ENCODE results near the gene PDE8B.

Gene PDE8B

DNA sequence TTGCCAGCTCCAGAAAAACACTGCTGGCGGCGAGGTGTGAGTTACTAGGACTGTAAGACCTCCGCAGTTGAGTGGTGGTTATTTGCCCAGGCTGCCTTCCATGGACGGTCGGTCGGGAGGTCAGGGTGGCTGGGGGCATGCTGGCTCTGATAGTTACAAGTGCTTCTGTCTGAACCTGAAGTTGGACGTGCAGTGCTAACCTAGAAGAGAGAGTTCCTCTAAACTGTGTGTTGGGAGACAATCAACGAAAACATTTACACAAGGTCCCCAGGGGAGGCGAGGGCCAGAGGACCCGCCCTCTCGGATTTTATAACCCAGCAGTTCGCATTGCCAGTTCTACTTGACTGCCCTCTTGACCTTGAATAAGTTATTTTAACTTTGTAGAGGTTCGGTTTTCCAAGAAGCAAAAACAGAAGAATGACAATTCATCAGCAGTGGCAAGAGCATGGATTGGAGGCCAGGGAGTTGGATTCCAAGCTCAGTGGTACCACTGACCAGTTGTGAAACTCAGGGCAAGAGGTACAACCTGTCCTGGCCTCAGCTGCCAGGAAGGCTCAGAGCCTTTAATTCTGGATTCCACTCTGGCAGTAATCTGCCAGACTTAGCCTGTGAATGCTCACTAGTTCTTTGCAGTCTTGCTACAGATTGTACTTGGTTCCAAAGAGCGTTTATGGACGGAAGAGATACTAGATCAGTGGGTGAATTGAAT lies 28.7 kb upstream of the PDE8B start:
- H3K4me2 ChIP-seq (ENCODE audit: low read length): no peak overlapping the region
- H3K4me1 ChIP-seq (ENCODE audit: low read length): peaks cover 5% of the 10 kb centered on the region
- no peak for TF ChIP-seq EZH2phosphoT487 (IDR thresholded peaks at IDR 0.05; ENCODE audit: low read depth)
- TF ChIP-seq, protein P1, sequence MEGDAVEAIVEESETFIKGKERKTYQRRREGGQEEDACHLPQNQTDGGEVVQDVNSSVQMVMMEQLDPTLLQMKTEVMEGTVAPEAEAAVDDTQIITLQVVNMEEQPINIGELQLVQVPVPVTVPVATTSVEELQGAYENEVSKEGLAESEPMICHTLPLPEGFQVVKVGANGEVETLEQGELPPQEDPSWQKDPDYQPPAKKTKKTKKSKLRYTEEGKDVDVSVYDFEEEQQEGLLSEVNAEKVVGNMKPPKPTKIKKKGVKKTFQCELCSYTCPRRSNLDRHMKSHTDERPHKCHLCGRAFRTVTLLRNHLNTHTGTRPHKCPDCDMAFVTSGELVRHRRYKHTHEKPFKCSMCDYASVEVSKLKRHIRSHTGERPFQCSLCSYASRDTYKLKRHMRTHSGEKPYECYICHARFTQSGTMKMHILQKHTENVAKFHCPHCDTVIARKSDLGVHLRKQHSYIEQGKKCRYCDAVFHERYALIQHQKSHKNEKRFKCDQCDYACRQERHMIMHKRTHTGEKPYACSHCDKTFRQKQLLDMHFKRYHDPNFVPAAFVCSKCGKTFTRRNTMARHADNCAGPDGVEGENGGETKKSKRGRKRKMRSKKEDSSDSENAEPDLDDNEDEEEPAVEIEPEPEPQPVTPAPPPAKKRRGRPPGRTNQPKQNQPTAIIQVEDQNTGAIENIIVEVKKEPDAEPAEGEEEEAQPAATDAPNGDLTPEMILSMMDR (IDR thresholded peaks at IDR 0.05; ENCODE audit: low read depth, low read length): no peak
- H3K36me3 ChIP-seq (replicated peaks; ENCODE audit: low read depth, low read length): no peaks in the 10 kb centered on the region
- H2AFZ ChIP-seq (ENCODE audit: low read depth, low read length): no peak overlapping the region
- H3K9ac ChIP-seq (ENCODE audit: low read length): no peak overlapping the region
- H3K79me2 ChIP-seq (ENCODE audit: low read length): no peaks in the 10 kb centered on the region
- no peaks in the 10 kb centered on the region for H3K27me3 ChIP-seq (ENCODE audit: low read depth, low read length)
- no peaks in the 10 kb centered on the region for H3K9me3 ChIP-seq (ENCODE audit: insufficient read depth, low read length)
- no peaks in the 10 kb centered on the region for H4K20me1 ChIP-seq (ENCODE audit: insufficient read depth, low read length)
- H3K27ac ChIP-seq (ENCODE audit: low read length): no peak overlapping the region
- no peak overlapping the region for H3K4me3 ChIP-seq (ENCODE audit: low read length)

DNA sequence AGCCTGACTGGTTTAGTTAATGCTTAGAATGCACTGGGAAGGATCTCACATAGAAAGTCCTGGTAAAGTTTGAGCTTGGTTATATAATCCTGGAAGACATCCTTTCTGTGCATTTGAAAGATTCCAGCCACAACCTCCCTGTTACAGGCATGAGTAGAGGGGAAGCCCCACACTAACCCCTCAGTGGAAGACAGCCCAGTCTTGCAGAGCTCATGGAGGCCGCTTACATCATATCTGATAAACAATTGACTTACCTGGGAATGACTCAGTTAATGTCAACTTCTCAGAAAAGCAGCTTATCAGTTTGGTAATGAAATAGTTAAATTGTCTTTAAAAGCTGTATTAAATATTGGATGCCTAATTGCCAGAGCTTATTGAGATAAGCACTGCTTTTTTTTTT lies 28.1 kb upstream of the PDE8B start:
- no peak overlapping the region for H3K4me2 ChIP-seq (ENCODE audit: low read length)
- H3K27ac ChIP-seq (ENCODE audit: low read length): no peak overlapping the region
- H3K9me3 ChIP-seq (ENCODE audit: insufficient read depth, low read length): no peaks in the 10 kb centered on the region
- H3K9ac ChIP-seq (ENCODE audit: low read length): no peak overlapping the region
- no peaks in the 10 kb centered on the region for H3K27me3 ChIP-seq (ENCODE audit: low read depth, low read length)
- H3K4me3 ChIP-seq (ENCODE audit: low read length): no peak overlapping the region
- H3K36me3 ChIP-seq (replicated peaks; ENCODE audit: low read depth, low read length): no peaks in the 10 kb centered on the region
- TF ChIP-seq EZH2phosphoT487 (IDR thresholded peaks at IDR 0.05; ENCODE audit: low read depth): no peak
- H2AFZ ChIP-seq (ENCODE audit: low read depth, low read length): no peak overlapping the region
- peaks cover 5% of the 10 kb centered on the region for H3K4me1 ChIP-seq (ENCODE audit: low read length)
- H4K20me1 ChIP-seq (ENCODE audit: insufficient read depth, low read length): no peaks in the 10 kb centered on the region
- H3K79me2 ChIP-seq (ENCODE audit: low read length): no peaks in the 10 kb centered on the region

DNA sequence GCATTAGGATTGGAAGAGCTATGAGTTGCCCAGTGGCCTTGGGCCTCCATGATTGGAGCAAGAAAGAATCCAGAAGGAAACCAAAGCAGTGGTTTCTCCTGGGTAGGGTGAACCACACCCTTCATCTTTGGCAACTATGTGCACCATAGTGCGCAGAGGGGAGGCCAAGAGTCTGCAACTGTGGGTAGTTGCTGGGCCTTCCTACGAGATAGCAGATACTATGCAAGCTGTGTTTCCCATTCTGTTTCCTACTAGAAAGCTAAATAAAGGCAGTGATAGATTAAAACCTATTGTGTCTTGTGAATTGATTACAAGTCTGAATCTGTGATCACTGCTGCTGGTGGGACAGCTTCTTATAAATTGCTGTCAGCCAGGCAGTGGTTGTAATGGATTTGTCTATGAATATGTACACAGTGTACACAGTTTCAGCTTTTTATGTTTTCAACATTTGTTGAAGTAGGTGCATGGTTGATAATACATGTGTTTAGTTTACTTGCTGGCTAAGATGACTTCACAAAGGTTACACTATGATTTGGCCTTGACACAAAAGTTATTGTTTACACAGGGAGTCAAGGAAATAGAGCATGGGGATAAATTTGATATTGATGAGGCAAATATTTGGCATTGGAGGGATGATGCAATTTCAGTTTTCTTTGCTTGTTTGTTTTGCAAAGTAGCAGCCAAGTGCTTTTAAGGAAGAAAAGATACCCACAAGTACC lies 23.7 kb upstream of the PDE8B start:
- no peaks in the 10 kb centered on the region for H3K27me3 ChIP-seq (ENCODE audit: low read depth, low read length)
- H3K4me3 ChIP-seq (ENCODE audit: low read length): no peak overlapping the region
- no peaks in the 10 kb centered on the region for H3K79me2 ChIP-seq (ENCODE audit: low read length)
- H4K20me1 ChIP-seq (ENCODE audit: insufficient read depth, low read length): no peaks in the 10 kb centered on the region
- no peaks in the 10 kb centered on the region for H3K9me3 ChIP-seq (ENCODE audit: insufficient read depth, low read length)
- no peak overlapping the region for H3K27ac ChIP-seq (ENCODE audit: low read length)
- no peak overlapping the region for H2AFZ ChIP-seq (ENCODE audit: low read depth, low read length)
- TF ChIP-seq EZH2phosphoT487 (IDR thresholded peaks at IDR 0.05; ENCODE audit: low read depth): no peak
- TF ChIP-seq, protein P1 (IDR thresholded peaks at IDR 0.05; ENCODE audit: low read depth, low read length): no peak
- no peak overlapping the region for H3K9ac ChIP-seq (ENCODE audit: low read length)
- H3K4me1 ChIP-seq (ENCODE audit: low read length): peaks cover 5% of the 10 kb centered on the region
- H3K36me3 ChIP-seq (replicated peaks; ENCODE audit: low read depth, low read length): no peaks in the 10 kb centered on the region
- H3K4me2 ChIP-seq (ENCODE audit: low read length): no peak overlapping the region

DNA sequence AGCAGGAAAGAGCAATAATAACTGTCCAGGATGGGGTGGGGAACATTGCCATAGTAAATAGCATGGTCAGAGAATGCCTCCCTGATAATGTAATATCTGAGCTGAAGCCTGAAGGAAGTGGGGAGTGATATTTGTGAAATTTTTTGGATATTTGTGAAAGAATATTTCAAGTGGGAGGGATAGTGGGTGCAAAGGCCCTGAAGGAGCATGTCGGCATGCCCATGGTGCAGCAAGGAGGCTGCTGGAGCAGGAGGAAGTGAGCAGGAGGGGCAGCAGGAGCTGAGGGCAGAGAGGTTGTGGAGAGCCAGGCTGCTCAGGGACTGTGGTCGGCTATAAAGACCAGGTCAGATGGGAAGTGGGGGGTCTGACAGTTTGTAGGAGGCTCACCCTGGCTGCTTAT lies 21.1 kb upstream of the PDE8B start:
- H3K79me2 ChIP-seq (ENCODE audit: low read length): no peaks in the 10 kb centered on the region
- no peak for TF ChIP-seq EZH2phosphoT487 (IDR thresholded peaks at IDR 0.05; ENCODE audit: low read depth)
- TF ChIP-seq, protein P1 (IDR thresholded peaks at IDR 0.05; ENCODE audit: low read depth, low read length): no peak
- no peak overlapping the region for H2AFZ ChIP-seq (ENCODE audit: low read depth, low read length)
- no peaks in the 10 kb centered on the region for H3K9me3 ChIP-seq (ENCODE audit: insufficient read depth, low read length)
- H3K27me3 ChIP-seq (ENCODE audit: low read depth, low read length): no peaks in the 10 kb centered on the region
- H3K4me3 ChIP-seq (ENCODE audit: low read length): no peak overlapping the region
- no peak overlapping the region for H3K27ac ChIP-seq (ENCODE audit: low read length)
- H3K9ac ChIP-seq (ENCODE audit: low read length): no peak overlapping the region
- H3K4me2 ChIP-seq (ENCODE audit: low read length): no peak overlapping the region
- no peaks in the 10 kb centered on the region for H4K20me1 ChIP-seq (ENCODE audit: insufficient read depth, low read length)
- H3K4me1 ChIP-seq (ENCODE audit: low read length): no peaks in the 10 kb centered on the region
- no peaks in the 10 kb centered on the region for H3K36me3 ChIP-seq (replicated peaks; ENCODE audit: low read depth, low read length)
